Inflammatory macrophage treated with lipopolysaccharide for 4 hours (primary cell): ENCODE data around the gene CABP2.
A peak's percentile ranks its signal among the peaks of the same experiment; 100 is the strongest.
"Not testable (repeated sequence)": the region's sequence is repeated elsewhere in the genome, so short reads cannot be mapped to it uniquely, and the experiment has no call there.

ENCODE experiments used
- DNase-seq: peaks from one replicate; pipeline ENCODE4 v3.0.0-alpha.2; 2020

CABP2 gene

DNA sequence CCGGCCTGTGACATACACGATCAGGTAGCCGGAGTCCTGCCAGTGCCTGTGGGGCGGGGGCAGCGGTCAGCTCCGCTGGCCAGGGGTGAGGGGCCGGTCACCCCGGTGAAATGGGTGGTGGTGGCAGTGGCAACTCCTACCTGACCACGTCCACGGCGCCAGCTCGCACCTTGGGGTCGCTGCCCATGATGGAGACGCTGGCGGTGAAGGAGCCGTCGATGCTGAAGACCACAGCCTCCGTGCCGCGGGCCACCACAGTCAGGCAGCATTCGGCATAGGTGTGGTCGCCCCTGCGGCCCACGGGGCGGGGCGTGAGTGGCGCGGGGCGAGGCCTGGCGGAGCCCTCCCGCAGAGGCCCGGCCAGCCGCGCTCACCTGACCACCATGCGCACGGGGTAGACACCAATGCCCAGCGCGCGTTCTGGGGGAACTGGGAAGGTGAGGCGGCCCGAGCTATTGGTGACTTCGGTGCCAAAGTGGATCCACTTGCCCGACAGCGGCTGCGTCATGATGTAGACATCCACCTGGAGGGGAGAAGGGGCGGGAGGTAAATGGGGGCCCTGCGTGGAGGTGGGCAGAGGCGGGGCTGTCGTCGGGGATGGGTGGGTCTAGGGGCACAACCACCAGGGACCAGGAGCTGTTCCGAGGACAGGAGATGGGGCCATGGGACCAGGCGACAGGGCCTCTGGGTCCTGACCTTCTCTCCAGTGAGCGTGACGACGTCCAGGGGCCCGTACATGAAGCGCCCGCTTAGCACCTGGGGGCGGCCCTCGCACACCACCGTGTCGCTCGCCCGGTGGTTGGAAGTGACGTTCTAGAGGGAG, 29.5 kb downstream of the CABP2 start:
- DNase-seq, result no peak

DNA sequence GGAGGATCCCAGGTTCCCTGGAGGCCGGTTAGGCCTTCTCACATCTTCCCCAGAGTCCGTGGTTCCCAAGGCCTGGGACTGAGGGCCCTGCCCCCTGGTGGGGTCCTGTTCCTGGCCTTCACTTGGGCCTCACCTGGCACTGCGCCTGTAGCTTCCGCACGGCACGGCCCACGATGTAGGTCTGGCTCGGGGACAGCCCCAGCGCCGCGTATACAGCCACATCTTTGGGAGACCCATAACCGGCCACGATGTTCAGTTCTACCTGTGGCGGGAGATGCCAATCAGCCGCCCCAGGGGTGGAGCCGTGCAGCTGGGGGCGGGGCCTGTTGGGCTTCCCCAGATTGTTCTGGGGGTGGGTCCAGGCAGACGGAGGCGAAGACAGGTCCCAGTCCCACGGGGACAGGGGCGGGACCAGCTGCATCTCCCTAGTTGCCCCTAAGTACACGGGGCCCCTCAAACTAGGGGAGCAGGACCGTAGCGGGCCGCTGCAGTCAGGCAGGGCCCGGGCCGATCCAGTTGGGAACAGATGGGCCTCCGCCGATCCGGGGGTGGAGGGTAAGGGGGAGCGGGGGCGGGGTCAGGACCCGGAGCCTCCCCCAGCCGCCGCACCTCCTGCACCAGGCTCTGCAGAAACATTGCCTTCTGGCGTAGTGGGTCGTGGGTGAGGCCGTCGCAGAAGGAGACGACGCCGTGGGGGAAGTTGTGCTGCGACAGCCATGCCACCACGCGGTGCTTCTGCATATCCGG, 30.3 kb downstream of the CABP2 start:
- no peak for DNase-seq

GRCh38 chr11:67492069-67492727, 31.0 kb downstream of the CABP2 start:
- DNase-seq, result no peak

- DNase-seq, result no peak
Measured at GRCh38 chr11:67491276-67492068, 31.8 kb downstream of the CABP2 start.

DNA sequence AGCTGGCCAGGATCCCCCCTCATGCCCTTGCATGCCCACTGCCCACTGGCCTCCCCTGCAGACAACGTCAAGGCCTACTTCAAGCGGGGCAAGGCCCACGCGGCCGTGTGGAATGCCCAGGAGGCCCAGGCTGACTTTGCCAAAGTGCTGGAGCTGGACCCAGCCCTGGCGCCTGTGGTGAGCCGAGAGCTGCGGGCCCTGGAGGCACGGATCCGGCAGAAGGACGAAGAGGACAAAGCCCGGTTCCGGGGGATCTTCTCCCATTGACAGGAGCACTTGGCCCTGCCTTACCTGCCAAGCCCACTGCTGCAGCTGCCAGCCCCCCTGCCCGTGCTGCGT, 32.5 kb downstream of the CABP2 start:
- no peak for DNase-seq

DNA sequence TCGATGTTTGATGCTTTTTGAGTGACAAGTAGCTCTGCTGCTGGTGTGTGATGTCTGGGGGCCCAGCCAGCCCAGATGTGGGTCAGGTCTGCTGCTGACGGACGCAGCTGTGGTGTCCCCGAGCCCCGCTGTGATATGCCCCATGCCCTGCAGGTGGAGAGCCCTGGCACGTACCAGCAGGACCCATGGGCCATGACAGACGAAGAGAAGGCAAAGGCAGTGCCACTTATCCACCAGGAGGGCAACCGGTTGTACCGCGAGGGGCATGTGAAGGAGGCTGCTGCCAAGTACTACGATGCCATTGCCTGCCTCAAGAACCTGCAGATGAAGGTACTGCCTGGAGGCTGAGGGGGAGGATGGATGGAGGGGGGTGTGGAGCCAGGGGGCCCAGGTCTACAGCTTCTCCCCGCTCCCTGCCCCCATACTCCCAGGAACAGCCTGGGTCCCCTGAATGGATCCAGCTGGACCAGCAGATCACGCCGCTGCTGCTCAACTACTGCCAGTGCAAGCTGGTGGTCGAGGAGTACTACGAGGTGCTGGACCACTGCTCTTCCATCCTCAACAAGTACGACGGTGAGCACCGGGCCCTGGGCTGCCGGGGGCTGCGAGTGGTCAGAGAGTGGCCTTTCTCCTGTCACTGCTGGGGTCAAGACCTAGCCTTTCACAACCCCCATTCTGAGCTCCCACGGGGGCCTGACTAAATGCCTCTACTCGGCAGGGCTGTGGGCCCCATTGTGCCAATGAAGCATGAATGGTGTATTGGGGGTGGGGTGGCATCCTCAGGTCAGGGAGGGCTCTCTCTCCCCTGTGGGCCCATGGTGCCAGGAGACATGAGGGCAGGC, 33.1 kb downstream of the CABP2 start:
- DNase-seq, result no peak

DNA sequence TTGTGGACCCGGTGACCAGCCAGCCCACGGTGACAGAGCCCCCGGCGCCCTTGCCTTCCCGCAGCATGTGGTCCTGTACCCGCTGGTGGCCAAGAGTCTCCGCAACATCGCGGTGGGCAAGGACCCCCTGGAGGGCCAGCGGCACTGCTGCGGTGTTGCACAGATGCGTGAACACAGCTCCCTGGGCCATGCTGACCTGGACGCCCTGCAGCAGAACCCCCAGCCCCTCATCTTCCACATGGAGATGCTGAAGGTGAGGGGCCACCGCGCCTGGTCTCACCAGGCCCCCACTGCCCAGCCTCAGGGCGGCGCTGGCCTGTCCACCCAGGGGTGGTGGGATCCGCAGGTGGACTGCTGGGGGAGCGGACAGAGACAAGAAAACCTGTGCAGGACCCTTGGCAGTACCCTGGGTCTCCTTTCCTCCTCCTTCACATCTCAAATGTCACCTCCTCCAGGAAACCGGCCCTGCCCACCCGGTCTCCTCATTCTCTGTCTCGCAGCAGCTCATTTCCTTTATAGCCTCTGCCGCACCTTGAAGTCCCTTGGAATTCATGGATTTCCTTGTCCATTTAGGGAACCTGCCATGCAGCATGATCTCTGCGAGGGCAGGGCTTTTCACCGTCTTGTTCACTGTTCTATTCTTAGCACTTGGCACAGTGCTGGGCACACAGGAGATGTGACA, 33.9 kb downstream of the CABP2 start:
- no peak for DNase-seq

- no peak for DNase-seq
Measured at GRCh38 chr11:67486481-67487195, 36.6 kb downstream of the CABP2 start.

DNA sequence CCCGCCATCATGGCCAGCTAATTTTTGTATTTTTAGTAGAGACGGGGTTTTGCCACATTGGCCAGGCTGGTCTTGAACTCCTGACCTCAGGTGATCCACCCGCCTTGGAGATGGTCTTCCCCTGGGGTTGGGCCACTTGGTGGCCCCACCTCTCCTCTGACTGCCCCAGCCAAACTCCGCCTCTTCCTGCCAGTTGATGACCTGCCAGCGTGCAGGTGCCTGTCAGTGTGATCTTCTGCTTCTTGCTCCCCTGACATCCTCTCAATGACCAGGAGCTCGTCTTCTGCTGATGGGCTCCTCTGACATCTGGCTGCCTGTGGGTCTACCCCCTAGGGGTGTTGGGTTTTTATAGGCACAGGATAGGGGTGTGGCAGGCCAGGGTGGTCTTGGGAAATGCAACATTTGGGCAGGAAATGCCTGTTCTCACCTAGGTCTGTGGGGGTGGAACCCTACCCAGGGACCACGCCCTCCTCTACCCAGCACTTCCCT, 37.3 kb downstream of the CABP2 start:
- DNase-seq, result not testable (repeated sequence)

DNA sequence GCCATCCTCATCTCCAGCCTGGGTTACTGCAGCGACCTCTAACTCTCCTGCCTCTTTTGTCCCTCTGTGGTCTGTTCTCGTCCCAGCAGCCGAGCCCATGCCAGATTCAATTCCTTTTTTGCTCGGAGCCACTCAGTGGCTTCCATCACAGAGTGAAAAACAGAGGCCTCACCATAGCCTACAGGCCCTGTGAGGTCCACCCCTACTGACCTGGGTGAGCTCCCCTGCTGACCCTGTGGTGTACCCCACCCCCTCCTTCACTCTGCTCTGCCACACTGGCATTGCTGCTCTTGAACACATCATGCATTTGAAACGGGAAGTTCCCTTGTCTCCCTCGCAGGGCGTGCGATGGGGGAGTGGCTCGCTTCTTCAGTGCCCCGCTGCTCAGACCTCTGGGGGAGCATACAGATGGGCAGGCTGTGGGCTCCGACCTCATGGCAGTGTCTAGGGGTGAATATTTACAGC, 38.4 kb downstream of the CABP2 start:
- peak; percentile 59 for DNase-seq

DNA sequence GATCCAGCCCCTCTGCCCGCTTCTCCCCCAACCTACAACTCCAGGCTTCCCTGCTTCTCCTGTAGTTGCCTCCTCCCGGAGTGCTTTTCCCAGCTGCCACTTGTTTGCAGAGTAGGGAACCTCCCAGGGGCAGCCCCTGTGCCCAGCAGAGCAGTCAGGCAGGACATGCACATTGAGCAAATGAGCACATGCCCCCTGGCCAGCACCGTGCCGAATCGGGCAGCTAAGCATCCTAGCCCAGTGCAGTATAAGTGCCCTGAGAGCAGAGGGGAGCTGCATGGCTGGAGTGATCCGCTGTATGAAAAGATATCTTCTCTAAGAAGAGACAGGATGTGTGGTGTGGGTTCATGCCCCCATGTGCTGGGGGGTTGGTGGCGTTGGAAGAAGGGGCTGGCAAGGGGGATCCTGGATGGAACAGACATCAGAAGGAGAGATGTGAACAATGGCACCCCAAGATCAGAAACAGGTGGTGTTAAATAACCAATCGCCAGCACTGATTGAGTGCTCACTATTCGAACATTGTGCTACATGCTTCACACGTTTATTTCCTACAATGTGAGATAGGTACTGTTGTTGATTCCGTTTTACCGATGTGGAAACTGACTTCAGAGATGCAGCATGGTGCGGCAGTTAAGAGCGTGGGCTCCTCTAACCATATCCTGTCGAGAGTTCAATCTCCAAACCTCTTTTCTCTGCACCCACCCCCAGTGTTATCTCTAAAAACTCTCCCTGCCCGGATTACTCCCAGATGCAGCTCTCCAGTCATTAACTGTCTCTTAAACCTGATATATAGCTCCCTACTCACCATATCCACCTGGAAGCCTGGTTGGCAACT, 39.2 kb downstream of the CABP2 start:
- DNase-seq, result no peak

DNA sequence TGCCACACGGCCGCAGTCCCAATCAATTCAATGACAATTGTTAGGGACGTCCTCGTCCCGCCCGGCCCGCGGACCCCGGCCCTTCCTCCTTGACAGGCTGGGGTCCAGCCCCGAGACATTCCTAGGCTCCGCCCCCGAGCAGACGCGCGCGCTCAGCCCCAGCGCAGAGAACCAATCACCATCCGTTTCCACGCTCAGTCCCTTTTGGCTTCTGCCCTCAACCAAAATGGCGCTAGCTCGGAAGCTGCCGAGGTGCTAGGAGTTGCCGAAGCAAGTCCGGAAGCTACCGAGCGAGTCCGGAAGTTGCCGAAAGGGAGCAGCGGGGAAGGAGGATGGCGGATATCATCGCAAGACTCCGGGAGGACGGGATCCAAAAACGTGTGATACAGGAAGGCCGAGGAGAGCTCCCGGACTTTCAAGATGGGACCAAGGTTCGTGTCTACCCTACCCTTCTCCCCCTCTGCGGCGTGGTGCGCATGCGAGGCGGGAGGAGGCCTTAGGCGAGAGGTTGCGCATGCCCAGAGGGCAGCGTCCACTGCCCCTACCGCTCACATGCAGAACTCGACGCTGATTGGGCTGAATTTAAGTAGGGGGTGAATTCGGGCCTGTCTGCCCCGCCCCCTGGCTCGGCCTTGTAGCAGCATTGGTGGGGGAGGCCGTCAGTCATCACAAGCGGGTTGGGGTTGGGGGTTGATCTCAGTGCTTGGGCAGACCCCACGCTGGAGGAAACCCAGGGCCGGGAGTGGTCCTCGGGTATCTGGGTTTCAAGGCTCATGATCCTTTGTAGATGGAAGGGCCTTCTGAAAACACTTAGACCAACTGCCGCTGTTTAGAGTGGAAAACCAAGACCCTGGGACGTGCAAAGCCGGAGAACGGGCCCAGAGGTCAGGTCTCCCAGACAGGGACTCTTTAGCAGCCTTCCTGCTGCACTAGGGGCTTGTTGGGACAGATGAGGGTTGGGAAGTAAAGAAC, 40.1 kb downstream of the CABP2 start, which contains the start of gene AIP:
TSS of gene AIP (plus strand) at position 200 of the 972 bp plus-strand sequence. CDS start at position 333, 133 bp downstream.
- peak; percentile 99 for DNase-seq

DNA sequence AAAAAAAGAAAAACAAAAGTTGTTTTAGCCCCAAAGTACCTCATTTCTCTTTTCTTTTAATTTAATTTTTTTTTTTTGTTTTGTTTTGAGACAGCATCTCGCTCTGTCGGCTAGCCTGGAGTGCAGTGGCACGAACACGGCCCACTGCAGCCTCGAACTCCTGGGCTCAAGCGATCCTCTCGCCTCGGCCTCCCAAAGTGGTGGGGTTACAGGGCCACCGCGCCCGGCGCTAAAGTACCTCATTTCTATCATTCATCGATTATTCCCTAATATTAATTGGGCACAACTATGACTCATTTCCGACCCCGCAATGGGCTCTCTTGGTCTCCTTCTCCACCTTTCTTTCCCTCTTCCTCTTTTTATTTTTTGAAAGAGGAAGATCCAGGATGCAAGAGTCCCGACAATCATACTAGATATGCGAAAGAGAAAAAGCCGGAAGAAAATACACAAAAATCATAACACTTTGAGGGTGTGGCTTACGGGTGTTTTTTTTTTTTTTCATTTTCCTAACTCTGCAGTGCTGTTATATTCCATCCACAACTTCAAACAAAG, 40.9 kb downstream of the CABP2 start:
- peak; percentile 80 for DNase-seq

DNA sequence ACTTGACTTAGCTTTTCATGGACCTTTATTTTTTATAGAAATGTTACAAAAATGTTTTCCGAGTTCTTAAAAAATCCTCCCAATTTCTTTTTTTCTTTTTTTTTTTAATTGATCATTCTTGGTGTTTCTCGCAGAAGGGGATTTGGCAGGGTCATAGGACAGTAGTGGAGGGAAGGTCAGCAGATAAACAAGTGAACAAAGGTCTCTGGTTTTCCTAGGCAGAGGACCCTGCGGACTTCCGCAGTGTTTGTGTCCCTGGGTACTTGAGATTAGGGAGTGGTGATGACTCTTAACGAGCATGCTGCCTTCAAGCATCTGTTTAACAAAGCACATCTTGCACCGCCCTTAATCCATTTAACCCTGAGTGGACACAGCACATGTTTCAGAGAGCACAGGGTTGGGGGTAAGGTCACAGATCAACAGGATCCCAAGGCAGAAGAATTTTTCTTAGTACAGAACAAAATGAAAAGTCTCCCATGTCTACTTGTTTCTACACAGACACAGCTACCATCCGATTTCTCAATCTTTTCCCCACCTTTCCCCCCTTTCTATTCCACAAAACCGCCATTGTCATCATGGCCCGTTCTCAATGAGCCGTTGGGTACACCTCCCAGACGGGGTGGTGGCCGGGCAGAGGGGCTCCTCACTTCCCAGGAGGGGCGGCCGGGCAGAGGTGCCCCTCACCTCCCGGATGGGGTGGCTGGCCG, 45.7 kb downstream of the CABP2 start:
- DNase-seq, result not testable (repeated sequence)

GRCh38 chr11:67476692-67477091, 46.6 kb downstream of the CABP2 start:
- not testable (repeated sequence) for DNase-seq

GRCh38 chr11:67472882-67473281, 50.4 kb downstream of the CABP2 start:
- no peak for DNase-seq
